Neural cell (in vitro differentiated cells): Measurements from ENCODE around the gene OR51E1. TPM values are rescaled to one million over a fixed set of nuclear protein-coding genes. Genes with fewer than 3 reads are reported as not detected.

Experiments used
- H2AFZ ChIP-seq: fragments of 200-600, 300-800 bp; sonication (generic), shearing (Covaris generic); 2 replicates; pipeline ENCODE4 v1.6.0; 2014; ENCODE audit warnings: low read depth, mild to moderate bottlenecking, antibody characterized with exemption, low read length, moderate library complexity
- H3F3A ChIP-seq: fragments of 200-600 bp; shearing (Covaris generic); 2 replicates; pipeline ENCODE4 v1.6.1; 2016; ENCODE audit warnings: mild to moderate bottlenecking, moderate library complexity, mixed read lengths, antibody characterized with exemption, low read length; ENCODE audit not compliant: insufficient read depth, poor library complexity, severe bottlenecking
- H3K27ac ChIP-seq: fragments of 200-600, 300-800 bp; sonication (generic), shearing (Covaris generic); 2 replicates; pipeline ENCODE4 v1.5.1; 2014; ENCODE audit warnings: mild to moderate bottlenecking, low read length, moderate library complexity
- H3K27me3 ChIP-seq: fragments of 300-800, 200-600 bp; sonication (generic), shearing (Covaris generic); 2 replicates; pipeline ENCODE4 v1.6.0; 2014; ENCODE audit warnings: mild to moderate bottlenecking, low read depth, low read length, moderate library complexity; ENCODE audit not compliant: insufficient read depth
- H3K36me3 ChIP-seq: fragments of 300-800, 200-600 bp; sonication (generic), shearing (Covaris generic); 2 replicates; pipeline ENCODE4 v1.5.1; 2014; ENCODE audit warnings: mild to moderate bottlenecking, antibody characterized with exemption, low read length, moderate library complexity; ENCODE audit not compliant: insufficient read depth
- H3K4me2 ChIP-seq: fragments of 300-800, 200-600 bp; sonication (generic), shearing (Covaris generic); 2 replicates; pipeline ENCODE4 v1.6.0; 2014; ENCODE audit warnings: mild to moderate bottlenecking, low read length
- H3K4me3 ChIP-seq: fragments of 300-800, 200-600 bp; sonication (generic), shearing (Covaris generic); 2 replicates; pipeline ENCODE4 v1.5.1; 2014; ENCODE audit warnings: mild to moderate bottlenecking, low read length, moderate library complexity
- H3K79me2 ChIP-seq: fragments of 200-600 bp; shearing (Covaris generic); replicated peaks from 2 replicates; pipeline ENCODE4 v1.6.0; 2014; ENCODE audit warnings: mild to moderate bottlenecking, low read length, moderate library complexity; ENCODE audit not compliant: insufficient read depth
- H3K9ac ChIP-seq: fragments of 300-800, 200-600 bp; sonication (generic), shearing (Covaris generic); 2 replicates; pipeline ENCODE4 v1.6.1; 2016; ENCODE audit warnings: mild to moderate bottlenecking, low read length, mixed read lengths
- H3K9me2 ChIP-seq: fragments of 200-600 bp; shearing (Covaris generic); 2 replicates; pipeline ENCODE4 v1.6.1; 2016; ENCODE audit warnings: mild to moderate bottlenecking, low read length, mixed read lengths; ENCODE audit not compliant: insufficient read depth
- H3K9me3 ChIP-seq: fragments of 200-600, 300-800 bp; sonication (generic), shearing (Covaris generic); 2 replicates; pipeline ENCODE4 v1.6.1; 2016; ENCODE audit warnings: mild to moderate bottlenecking, mixed run types, low read length, moderate library complexity, mixed read lengths
- H4K20me1 ChIP-seq: fragments of 200-600 bp; shearing (Covaris generic); 2 replicates; pipeline ENCODE4 v1.6.1; 2016; ENCODE audit warnings: mild to moderate bottlenecking, mixed run types; ENCODE audit not compliant: insufficient read depth
- CTCF ChIP-seq: fragments of 450-650 bp; IDR thresholded peaks from 2 replicates; pipeline ENCODE4 v1.5.1; 2014; ENCODE audit warnings: antibody characterized with exemption, mild to moderate bottlenecking, moderate library complexity; ENCODE audit not compliant: poor library complexity, severe bottlenecking
- EP300 ChIP-seq: fragments of 450-650 bp; conservative IDR thresholded peaks from 2 replicates; pipeline ENCODE4 v1.6.1; 2014; ENCODE audit warnings: antibody characterized with exemption, mild to moderate bottlenecking, moderate library complexity; ENCODE audit not compliant: poor library complexity, severe bottlenecking
- EZH2 ChIP-seq: fragments of 200-600, 300-800 bp; shearing (Covaris generic), sonication (generic); IDR thresholded peaks from 2 replicates; pipeline ENCODE4 v1.6.1; 2014; ENCODE audit warnings: antibody characterized with exemption, low read length, borderline replicate concordance, mild to moderate bottlenecking; ENCODE audit not compliant: insufficient read depth, poor library complexity, severe bottlenecking
- MXI1 ChIP-seq: fragments of 450-650 bp; conservative IDR thresholded peaks from 2 replicates; pipeline ENCODE4 v1.6.1; 2014; ENCODE audit warnings: antibody characterized with exemption, mild to moderate bottlenecking; ENCODE audit not compliant: poor library complexity, severe bottlenecking
- POLR2AphosphoS5 ChIP-seq: IDR thresholded peaks from 2 replicates; pipeline ENCODE4 v1.6.1; 2012
- RAD21 ChIP-seq: fragments of 450-650 bp; conservative IDR thresholded peaks from 2 replicates; pipeline ENCODE4 v1.6.1; 2014; ENCODE audit warnings: antibody characterized with exemption, mild to moderate bottlenecking, moderate library complexity
- REST ChIP-seq: IDR thresholded peaks from 2 replicates; pipeline ENCODE4 v1.6.1; 2012; ENCODE audit warnings: borderline replicate concordance
- SMC3 ChIP-seq: fragments of 450-650 bp; conservative IDR thresholded peaks from 2 replicates; pipeline ENCODE4 v1.6.1; 2014; ENCODE audit warnings: antibody characterized with exemption, mild to moderate bottlenecking, moderate library complexity; ENCODE audit not compliant: poor library complexity
- TAF1 ChIP-seq: IDR thresholded peaks from 2 replicates; pipeline ENCODE4 v1.6.1; 2012; ENCODE audit warnings: low read depth
- polyA plus RNA-seq: library from polyadenylated mRNA; depleted of rRNA; stranded (reverse); fragments of >200 nt; gene quantifications from 2 replicates; pipeline ENCODE4 v1.2.3, GENCODE V29; 2014

Gene OR51E1
- polyA plus RNA-seq, 1 donor from 2014 or later: not detected

- Histone ChIP-seq H3K9me3 (no peaks in the 10 kb centered on the region), H3K9me2 (no peaks in the 10 kb centered on the region), H2AFZ (no peak overlapping the region), H3K9ac (no peak overlapping the region), H3K4me2 (no peak overlapping the region), H3K79me2 (no peaks in the 10 kb centered on the region), H4K20me1 (no peaks in the 10 kb centered on the region), H3F3A (no peaks in the 10 kb centered on the region), H3K36me3 (no peaks in the 10 kb centered on the region), H3K27ac (no peak overlapping the region), H3K27me3 (no peaks in the 10 kb centered on the region), H3K4me3 (no peak overlapping the region)
- TF ChIP-seq EP300 (no peak), EZH2 (no peak), MXI1 (no peak), REST (no peak), POLR2AphosphoS5 (no peak), CTCF (no peak), TAF1 (no peak), SMC3 (no peak), RAD21 (no peak)
Measured at GRCh38 chr11:4664183-4664582, 20.4 kb downstream of the OR51E1 start.

- no peaks in the 10 kb centered on the region for H4K20me1 ChIP-seq
- H3F3A ChIP-seq: no peaks in the 10 kb centered on the region
- no peak overlapping the region for H2AFZ ChIP-seq
- H3K27ac ChIP-seq: no peak overlapping the region
- H3K4me2 ChIP-seq: no peak overlapping the region
- TF ChIP-seq RAD21 (no peak), EP300 (no peak), CTCF (no peak), SMC3 (no peak), MXI1 (no peak), POLR2AphosphoS5 (no peak), EZH2 (no peak), REST (no peak), TAF1 (no peak)
- no peak overlapping the region for H3K9ac ChIP-seq
- H3K9me3 ChIP-seq: no peaks in the 10 kb centered on the region
- no peaks in the 10 kb centered on the region for H3K9me2 ChIP-seq
- H3K36me3 ChIP-seq: no peaks in the 10 kb centered on the region
- H3K27me3 ChIP-seq: no peaks in the 10 kb centered on the region
- no peak overlapping the region for H3K4me3 ChIP-seq
- no peaks in the 10 kb centered on the region for H3K79me2 ChIP-seq
Measured at GRCh38 chr11:4664786-4665185, 21.0 kb downstream of the OR51E1 start.
